HCT116 (cell line): ENCODE measurements around the gene C1orf185. TPM values are rescaled to one million over a fixed set of nuclear protein-coding genes. Genes with fewer than 3 reads are reported as not detected.

Experiments
- ATAC-seq: fragments of 200-7000 bp; cut with Tn5 transposase; 2 replicates; pipeline ENCODE4 v1.9.1; 2020; ENCODE audit warnings: mild to moderate bottlenecking, moderate library complexity
- BruUV-seq: library from RNA; stranded (reverse); fragments of 400-500 nt; replicated peaks from 2 replicates; lab custom pipeline; 2021; lab: Mats Ljungman, UMichigan
- CTCF ChIA-PET: fragments of 300-600 bp; sonication (Branson Sonifier 250); formaldehyde crosslinking; loops from one replicate; lab custom pipeline; 2021; ENCODE audit warnings: antibody characterized with exemption; lab: Charles Lee
- POLR2A ChIA-PET: fragments of 300-600, 350-600 bp; sonication (Branson Sonifier 250); formaldehyde crosslinking; loops from one replicate; lab custom pipeline; 2021; ENCODE audit warnings: antibody characterized with exemption; lab: Charles Lee
- RAD21 ChIA-PET, 2 experiments: fragments of 300-600 bp; sonication (Branson Sonifier 250); formaldehyde crosslinking; loops; one replicate each; lab custom pipeline; 2023; ENCODE audit warnings: low total read pairs in 2 of 2; ENCODE audit not compliant: uncharacterized antibody in 2 of 2, unreplicated experiment in 2 of 2, low non-redundant PET in 1 of 2; lab: Charles Lee
- DNase-seq: peaks from one replicate; pipeline ENCODE4 v3.0.0-alpha.2; 2010; ENCODE audit warnings: low read depth, low spot score
- H2AFZ ChIP-seq: fragments of 200-600 bp; shearing (Covaris generic), sonication (generic); 2 replicates; pipeline ENCODE4 v1.6.1; 2017; ENCODE audit warnings: low read depth, mixed run types, mixed read lengths, antibody characterized with exemption, low read length; ENCODE audit not compliant: poor library complexity, severe bottlenecking
- H3K27ac ChIP-seq: 2 replicates; pipeline ENCODE4 v1.5.1; 2012; ENCODE audit warnings: low read depth, low read length
- H3K27me3 ChIP-seq: fragments of 200-600 bp; sonication (generic); 2 replicates; pipeline ENCODE4 v1.6.1; 2016; ENCODE audit warnings: mixed run types, low read length, mixed read lengths; ENCODE audit not compliant: insufficient read depth
- H3K36me3 ChIP-seq, 2 experiments: fragments of 200-500 bp in 1 of 2; fragments of 200-600 bp in 1 of 2; sonication (Bioruptor generic) in 1 of 2; sonication (generic) in 1 of 2; 2 replicates each; pipeline versions ENCODE4 v1.5.1 to v1.6.1; 2014 to 2016; ENCODE audit warnings: low read length in 2 of 2, inconsistent platforms in 1 of 2, mixed read lengths in 1 of 2, mixed run types in 1 of 2; ENCODE audit not compliant: insufficient read depth in 2 of 2, control insufficient read depth in 1 of 2
- H3K4me1 ChIP-seq, 2 experiments: fragments of 200-600 bp in 1 of 2; sonication (generic) in 1 of 2; 2 replicates each; pipeline versions ENCODE4 v1.5.1 to v1.6.1; 2012 to 2017; ENCODE audit warnings: low read length in 2 of 2, inconsistent platforms in 1 of 2, mild to moderate bottlenecking in 1 of 2, mixed read lengths in 1 of 2, mixed run types in 1 of 2, moderate library complexity in 1 of 2; ENCODE audit not compliant: insufficient read depth in 2 of 2, control insufficient read depth in 1 of 2
- H3K4me2 ChIP-seq: fragments of 200-600 bp; sonication (generic); 2 replicates; pipeline ENCODE4 v1.6.1; 2017; ENCODE audit warnings: mixed run types, low read length, mixed read lengths
- H3K4me3 ChIP-seq, 2 experiments: fragments of 200-600 bp in 1 of 2; sonication (generic) in 1 of 2; replicated peaks in 1 of 2; 2 replicates each; pipeline ENCODE4 v1.5.1; 2011 to 2016; ENCODE audit warnings: low read length in 2 of 2, control low read depth in 1 of 2, low read depth in 1 of 2, mild to moderate bottlenecking in 1 of 2, mixed read lengths in 1 of 2, mixed run types in 1 of 2
- H3K79me2 ChIP-seq: fragments of 200-600 bp; sonication (generic); 2 replicates; pipeline ENCODE4 v1.6.1; 2017; ENCODE audit warnings: mild to moderate bottlenecking, mixed run types, low read length, moderate library complexity, mixed read lengths; ENCODE audit not compliant: insufficient read depth
- H3K9ac ChIP-seq: fragments of 200-600 bp; sonication (generic); 2 replicates; pipeline ENCODE4 v1.6.1; 2016; ENCODE audit warnings: low read length, mixed read lengths
- H3K9me2 ChIP-seq: fragments of 200-600 bp; sonication (generic), shearing (Covaris generic); 2 replicates; pipeline ENCODE4 v1.6.1; 2017; ENCODE audit warnings: mixed run types, mild to moderate bottlenecking, moderate library complexity; ENCODE audit not compliant: insufficient read depth
- H3K9me3 ChIP-seq, 2 experiments: fragments of 200-500 bp in 1 of 2; fragments of 200-600 bp in 1 of 2; sonication (Bioruptor generic) in 1 of 2; sonication (generic) in 1 of 2; 2 replicates each; pipeline ENCODE4 v1.6.1; 2014 to 2017; ENCODE audit warnings: low read length in 2 of 2, mixed read lengths in 2 of 2, inconsistent platforms in 1 of 2, low read depth in 1 of 2, mild to moderate bottlenecking in 1 of 2, mixed run types in 1 of 2, moderate library complexity in 1 of 2; ENCODE audit not compliant: control insufficient read depth in 1 of 2, insufficient read depth in 1 of 2
- H4K20me1 ChIP-seq: fragments of 200-600 bp; sonication (generic), shearing (Covaris generic); 2 replicates; pipeline ENCODE4 v1.6.1; 2017; ENCODE audit warnings: mixed run types, mild to moderate bottlenecking, moderate library complexity; ENCODE audit not compliant: insufficient read depth
- CBX3 ChIP-seq: IDR thresholded peaks from 2 replicates; pipeline ENCODE4 v1.6.1; 2012; ENCODE audit warnings: low read depth
- CTCF ChIP-seq, 3 experiments: fragments of 200-600 bp in 1 of 3; sonication (generic) in 1 of 3; IDR thresholded peaks in 2 of 3; conservative IDR thresholded peaks in 1 of 3; 2 replicates each; pipeline ENCODE4 v1.5.1; 2012 to 2017; ENCODE audit warnings: low read depth in 2 of 3, low read length in 2 of 3, antibody characterized with exemption in 1 of 3, borderline replicate concordance in 1 of 3, control low read depth in 1 of 3, mild to moderate bottlenecking in 1 of 3, mixed read lengths in 1 of 3, mixed run types in 1 of 3, moderate library complexity in 1 of 3; ENCODE audit not compliant: insufficient read depth in 1 of 3
- EZH2 ChIP-seq: fragments of 200-600 bp; sonication (generic); IDR thresholded peaks from 2 replicates; pipeline ENCODE4 v1.6.1; 2017; ENCODE audit warnings: antibody characterized with exemption, mixed run types
- EZH2phosphoT487 ChIP-seq: fragments of 200-600 bp; IDR thresholded peaks from 2 replicates; pipeline ENCODE4 v1.6.1; 2018; ENCODE audit warnings: antibody characterized with exemption, borderline replicate concordance
- MAX ChIP-seq: IDR thresholded peaks from 2 replicates; pipeline ENCODE4 v1.6.1; 2012
- POLR2A ChIP-seq: IDR thresholded peaks from 2 replicates; pipeline ENCODE4 v1.7.0; 2011; ENCODE audit warnings: borderline replicate concordance; ENCODE audit not compliant: insufficient read depth, insufficient read length; ENCODE audit errors: extremely low read depth
- SP1 ChIP-seq: IDR thresholded peaks from 2 replicates; pipeline ENCODE4 v1.6.1; 2012; ENCODE audit warnings: low read depth
- SRF ChIP-seq: IDR thresholded peaks from 2 replicates; pipeline ENCODE4 v1.6.1; 2012; ENCODE audit warnings: low read depth
- TCF7L2 ChIP-seq: IDR thresholded peaks from 2 replicates; pipeline ENCODE4 v1.7.0; 2011; ENCODE audit warnings: borderline replicate concordance, inconsistent platforms; ENCODE audit not compliant: insufficient read depth, insufficient read length; ENCODE audit errors: extremely low read depth
- YY1 ChIP-seq: IDR thresholded peaks from 2 replicates; pipeline ENCODE4 v1.6.1; 2011; ENCODE audit warnings: low read length, low read depth, moderate library complexity, mild to moderate bottlenecking; ENCODE audit not compliant: insufficient replicate concordance; ENCODE audit errors: extremely low read depth
- ZFX ChIP-seq: fragments of 450-650 bp; IDR thresholded peaks from 2 replicates; pipeline ENCODE4 v1.6.1; 2017
- intact Hi-C: fragments of 100-400 bp; cut with micrococcal nuclease; formaldehyde crosslinking; loops from 2 replicates; pipeline ENCODE4 v1.10.0; 2022
- total RNA-seq: library from RNA; stranded (reverse); gene quantifications from one replicate; pipeline ENCODE4 v1.2.1, GENCODE V29; 2021; ENCODE audit not compliant: unreplicated experiment

Gene C1orf185
- total RNA-seq, 1 experiment from 2014 or later, result not detected

GRCh38 chr1:51170342-51170741, 68.3 kb downstream of the C1orf185 start:
- Histone ChIP-seq H2AFZ (no peak overlapping the region), H3K36me3 (no peaks in the 10 kb centered on the region), H3K27ac (no peak overlapping the region), H3K9ac (no peak overlapping the region), H4K20me1 (no peaks in the 10 kb centered on the region), H3K4me1 (no peaks in the 10 kb centered on the region), H3K4me2 (no peak overlapping the region), H3K9me3 (no peaks in the 10 kb centered on the region), H3K9me2 (no peaks in the 10 kb centered on the region), H3K79me2 (no peaks in the 10 kb centered on the region), H3K4me3 (no peak overlapping the region), H3K27me3 (no peaks in the 10 kb centered on the region)
- BruUV-seq, result no TSS peak
- ChIA-PET POLR2A (no interaction called here), CTCF (no interaction called here), RAD21 (no interaction called here)
- no peak for ATAC-seq
- TF ChIP-seq YY1 (no peak), ZFX (no peak), POLR2A (no peak), SP1 (no peak), MAX (no peak), TCF7L2 (no peak)
- no peak for DNase-seq
- intact Hi-C loops, result no loop called here

DNA sequence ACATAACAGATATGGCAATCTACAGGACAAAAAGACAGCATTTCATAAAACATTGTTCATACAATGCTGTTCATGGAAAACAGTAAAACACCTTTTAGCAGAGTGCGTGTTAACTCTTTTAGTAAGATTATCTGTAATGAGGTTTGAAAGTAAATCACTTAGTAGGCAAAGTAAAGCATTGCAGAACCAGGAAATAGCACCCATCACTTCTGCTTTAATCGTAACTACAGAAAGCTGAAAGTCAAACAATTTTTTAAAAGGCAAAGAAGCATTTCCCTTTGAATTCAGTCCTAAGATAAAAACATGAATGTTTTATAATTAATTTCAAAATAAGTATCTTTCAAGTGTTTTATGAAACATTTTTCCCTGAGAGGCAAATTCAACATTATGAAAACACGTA, 70.8 kb downstream of the C1orf185 start:
- H3K27me3 ChIP-seq, result no peaks in the 10 kb centered on the region
- ChIA-PET CTCF (no interaction called here), RAD21 (no interaction called here), POLR2A (no interaction called here)
- H2AFZ ChIP-seq, result no peak overlapping the region
- no peak overlapping the region for H3K4me3 ChIP-seq
- H3K27ac ChIP-seq, result no peak overlapping the region
- DNase-seq (no peak), ATAC-seq (no peak)
- TF ChIP-seq CBX3 (no peak), EZH2 (no peak), SRF (no peak), CTCF (IDR thresholded peaks at IDR 0.05 in 2 of 3, conservative IDR thresholded peaks at IDR 0.05 in 1 of 3; ENCODE audit: borderline replicate concordance in 1 of 3, insufficient read depth in 1 of 3, low read depth in 2 of 3, low read length in 2 of 3) (no peak), MAX (no peak), EZH2phosphoT487 (no peak)
- H3K79me2 ChIP-seq, result no peaks in the 10 kb centered on the region
- H3K36me3 ChIP-seq, result no peaks in the 10 kb centered on the region
- no TSS peak for BruUV-seq
- H3K4me1 ChIP-seq, result no peaks in the 10 kb centered on the region
- no peak overlapping the region for H3K4me2 ChIP-seq
- H4K20me1 ChIP-seq, result no peaks in the 10 kb centered on the region
- H3K9ac ChIP-seq, result no peak overlapping the region
- H3K9me3 ChIP-seq, result no peaks in the 10 kb centered on the region
- no peaks in the 10 kb centered on the region for H3K9me2 ChIP-seq
- intact Hi-C loops, result no loop called here
